SHP77 treated with DMSO at 0.1 percent for 48 hours (cell line): ENCODE measurements around the gene PPP4R4.
A peak's percentile ranks its signal among the peaks of the same experiment; 100 is the strongest.
"Not testable (repeated sequence)": the region's sequence is repeated elsewhere in the genome, so short reads cannot be mapped to it uniquely, and the experiment has no call there.

ENCODE experiments used
- DNase-seq: peaks from one replicate; lab custom pipeline; 2025; lab: John Stamatoyannopoulos, UW

PPP4R4 gene

GRCh38 chr14:94143711-94144110 is 30.4 kb upstream of the PPP4R4 start:
- no peak for DNase-seq

- DNase-seq, result no peak
Observed at GRCh38 chr14:94144765-94145164, 29.4 kb upstream of the PPP4R4 start.

GRCh38 chr14:94145902-94146527 is 28.1 kb upstream of the PPP4R4 start:
- DNase-seq, result peak; percentile 95

GRCh38 chr14:94152676-94153075 is 21.4 kb upstream of the PPP4R4 start:
- no peak for DNase-seq

- no peak for DNase-seq
Observed at GRCh38 chr14:94153750-94154342, 20.3 kb upstream of the PPP4R4 start.

GRCh38 chr14:94156143-94156542 is 18.0 kb upstream of the PPP4R4 start:
- DNase-seq, result not testable (repeated sequence)

- peak; percentile 15 for DNase-seq
Observed at GRCh38 chr14:94157197-94157596, 16.9 kb upstream of the PPP4R4 start.

GRCh38 chr14:94158239-94158883 is 15.8 kb upstream of the PPP4R4 start:
- no peak for DNase-seq

GRCh38 chr14:94161058-94161457 is 13.1 kb upstream of the PPP4R4 start:
- no peak for DNase-seq

GRCh38 chr14:94161981-94162380 is 12.1 kb upstream of the PPP4R4 start:
- DNase-seq, result no peak

- DNase-seq, result no peak
Observed at GRCh38 chr14:94162466-94162865, 11.7 kb upstream of the PPP4R4 start.

- DNase-seq, result no peak
Observed at GRCh38 chr14:94163796-94164195, 10.3 kb upstream of the PPP4R4 start.

GRCh38 chr14:94164685-94165431 is 9.3 kb upstream of the PPP4R4 start:
- DNase-seq, result no peak

GRCh38 chr14:94165744-94166143 is 8.4 kb upstream of the PPP4R4 start:
- no peak for DNase-seq

GRCh38 chr14:94170136-94170535 is 4.0 kb upstream of the PPP4R4 start:
- DNase-seq, result no peak

- DNase-seq, result no peak
Observed at GRCh38 chr14:94171208-94171607, 2.9 kb upstream of the PPP4R4 start.

- no peak for DNase-seq
Observed at GRCh38 chr14:94172545-94172944, 1.6 kb upstream of the PPP4R4 start.

GRCh38 chr14:94173471-94173884 is 644 bp upstream of the PPP4R4 start:
- DNase-seq, result no peak

GRCh38 chr14:94174604-94175010 is 485 bp downstream of the PPP4R4 start:
- no peak for DNase-seq

- DNase-seq, result no peak
Observed at GRCh38 chr14:94175011-94175745, 1.1 kb downstream of the PPP4R4 start.

- no peak for DNase-seq
Observed at GRCh38 chr14:94175747-94176146, 1.6 kb downstream of the PPP4R4 start.

- no peak for DNase-seq
Observed at GRCh38 chr14:94176808-94177207, 2.7 kb downstream of the PPP4R4 start.
